Erythroblast (primary cell): ENCODE measurements around the gene TMEM150C.

ENCODE experiments used
- DNase-seq, 2 experiments: peaks; one replicate each; lab custom pipeline; 2025; lab: John Stamatoyannopoulos, UW
- GATA1 ChIP-seq: IDR thresholded peaks from 2 replicates; pipeline ENCODE4 v1.6.1; 2011; ENCODE audit warnings: low read depth, mild to moderate bottlenecking, control low read depth, low read length, moderate library complexity
- POLR2A ChIP-seq: IDR thresholded peaks from 2 replicates; pipeline ENCODE4 v1.6.1; 2011; ENCODE audit warnings: mild to moderate bottlenecking, low read length

Gene TMEM150C

DNA sequence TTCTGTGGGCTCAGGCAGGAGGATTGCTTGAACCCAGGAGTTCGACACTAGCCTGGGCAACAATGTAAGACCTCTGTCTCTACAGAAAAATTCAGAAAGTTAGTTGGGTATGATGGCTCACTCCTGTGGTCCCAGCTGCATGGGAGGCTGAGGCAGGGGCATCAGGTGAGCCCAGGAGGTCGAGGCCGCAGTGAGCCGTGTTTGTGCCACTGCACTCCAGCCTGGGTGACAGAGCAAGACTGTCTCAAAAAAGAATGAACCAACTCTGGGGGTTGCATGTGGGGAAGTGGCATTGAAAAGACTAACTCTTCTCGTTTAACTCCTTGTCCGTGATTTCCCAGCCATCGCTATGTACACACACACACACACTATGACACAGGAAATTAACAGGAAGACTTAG, 104.5 kb downstream of the TMEM150C start:
- DNase-seq: no peak
- TF ChIP-seq POLR2A (no peak), GATA1 (no peak)

DNA sequence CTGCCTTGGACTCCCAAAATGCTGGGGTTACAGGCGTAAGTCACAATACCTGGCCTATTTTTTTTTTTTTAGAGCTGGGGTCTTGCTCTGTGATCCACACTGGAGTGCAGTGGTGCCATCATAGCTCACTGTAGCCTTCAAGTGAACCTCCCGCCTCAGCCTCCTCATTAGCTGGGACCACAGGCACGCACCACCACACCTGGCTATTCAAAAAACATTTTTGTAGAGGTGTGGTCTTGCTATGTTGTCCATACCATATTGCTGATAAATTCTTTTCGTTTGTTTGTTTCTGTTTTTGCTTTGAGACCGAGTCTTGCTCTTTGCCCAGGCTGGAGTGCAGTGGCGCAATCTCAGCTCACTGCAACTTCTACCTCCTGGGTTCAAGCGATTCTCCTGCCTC, 109.8 kb downstream of the TMEM150C start:
- TF ChIP-seq GATA1 (no peak), POLR2A (no peak)
- DNase-seq: no peak

DNA sequence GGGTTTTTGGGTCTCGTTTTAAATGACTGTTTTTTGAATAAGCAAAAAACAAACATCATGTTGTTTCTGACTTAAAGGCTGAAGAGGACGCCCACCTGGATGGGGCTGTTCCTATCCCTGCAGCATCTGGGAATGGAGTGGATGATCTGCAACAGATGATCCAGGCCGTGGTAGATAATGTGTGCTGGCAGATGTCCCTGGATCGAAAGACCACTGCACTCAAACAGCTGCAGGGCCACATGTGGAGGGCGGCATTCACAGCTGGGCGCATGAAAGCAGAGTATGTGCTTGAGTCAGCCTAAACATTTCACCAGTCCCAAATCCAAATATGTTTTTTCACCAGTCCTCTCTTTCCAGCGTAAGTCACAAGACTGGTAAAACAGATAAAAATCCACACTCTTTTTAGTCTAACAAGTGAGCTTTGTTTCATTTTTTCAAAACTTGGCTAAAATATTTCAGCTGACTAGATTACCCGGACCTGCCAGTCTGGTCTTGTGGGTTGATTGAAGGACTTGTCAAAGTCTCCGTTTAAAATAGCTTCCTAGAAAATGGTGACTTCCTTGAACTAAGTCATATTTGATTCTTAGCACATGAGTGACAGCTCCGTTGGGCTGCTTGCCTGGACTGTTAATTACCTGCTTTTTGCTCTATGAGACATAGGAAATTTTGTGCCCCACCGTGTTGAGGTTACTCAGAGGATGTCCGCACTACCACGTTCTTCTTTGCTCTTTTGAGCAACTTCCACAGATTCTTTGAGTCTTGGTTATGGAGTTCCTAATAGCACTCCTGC, 110.6 kb downstream of the TMEM150C start:
- DNase-seq: no peak
- TF ChIP-seq GATA1 (no peak), POLR2A (no peak)

DNA sequence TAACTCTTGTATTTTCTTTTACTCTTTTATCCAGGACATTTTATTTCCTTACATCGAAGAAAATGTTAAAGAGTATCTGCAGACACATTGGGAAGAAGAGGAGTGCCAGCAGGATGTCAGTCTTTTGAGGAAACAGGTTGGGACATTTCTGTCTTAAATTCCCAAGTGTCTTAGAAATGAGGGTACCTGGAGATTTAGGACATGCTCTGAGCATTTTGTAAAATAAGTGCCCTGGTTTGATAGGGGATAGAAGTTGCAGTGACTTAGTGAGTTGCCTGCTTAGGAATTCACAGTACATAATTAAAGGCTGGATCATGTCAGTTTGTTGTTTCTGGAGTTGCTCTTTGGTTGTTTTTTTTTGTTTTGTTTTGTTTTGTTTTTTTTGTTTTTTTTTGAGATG, 113.9 kb downstream of the TMEM150C start:
- TF ChIP-seq GATA1 (no peak), POLR2A (no peak)
- DNase-seq: no peak

DNA sequence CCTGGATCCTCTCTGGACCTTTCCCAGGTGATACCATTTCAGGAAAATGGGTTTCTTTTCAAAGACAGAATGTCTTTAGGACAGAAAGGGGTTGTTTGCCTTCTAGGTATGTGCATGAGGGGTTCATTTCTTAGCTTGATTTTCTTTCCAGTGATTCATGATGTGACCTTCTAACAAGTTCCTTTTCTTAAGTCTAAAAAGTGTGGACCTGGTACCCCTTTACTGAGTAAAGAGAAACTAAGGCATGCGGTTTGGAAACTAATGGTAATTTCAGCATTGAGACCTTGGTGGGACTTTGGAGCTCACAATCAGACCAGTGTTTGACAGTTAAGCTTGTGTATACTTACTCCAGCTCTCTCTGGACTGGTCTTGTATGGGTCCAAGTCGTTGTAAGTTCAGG, 122.7 kb downstream of the TMEM150C start:
- TF ChIP-seq GATA1 (no peak), POLR2A (no peak)
- no peak for DNase-seq

DNA sequence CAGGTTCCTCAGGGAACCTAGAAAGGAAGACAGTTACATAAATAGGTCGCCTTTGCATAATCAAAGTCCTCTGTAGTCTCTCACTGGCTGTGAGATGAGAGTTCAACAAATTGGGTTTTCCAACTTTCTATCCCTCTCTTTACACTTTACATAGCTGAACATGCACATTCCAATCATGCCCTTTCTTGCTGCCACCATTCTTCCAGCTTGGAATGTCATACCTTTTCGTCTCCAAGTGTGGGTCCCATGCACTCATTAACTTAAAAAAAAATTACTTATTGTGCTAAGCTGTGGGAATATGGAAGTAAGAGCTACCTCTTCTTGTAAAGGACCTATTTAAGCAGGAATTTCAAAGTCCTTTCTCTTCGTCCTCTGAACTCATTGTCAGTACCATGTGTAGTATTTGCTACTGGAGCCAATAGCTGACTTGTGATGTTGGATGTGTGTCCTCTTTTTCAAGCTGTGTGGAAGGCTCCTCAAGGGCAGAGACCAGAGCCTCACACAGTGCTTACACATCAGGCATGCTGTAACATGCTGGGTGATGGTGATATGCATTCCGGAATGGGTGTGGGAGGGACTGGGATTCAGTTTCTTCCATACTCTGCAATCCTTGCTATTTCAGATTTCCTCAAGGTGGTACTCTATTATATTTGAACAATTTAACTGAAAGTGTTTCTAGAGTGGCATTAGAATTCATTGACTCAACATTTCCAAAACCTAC, 124.3 kb downstream of the TMEM150C start:
- no peak for DNase-seq
- TF ChIP-seq POLR2A (no peak), GATA1 (no peak)

DNA sequence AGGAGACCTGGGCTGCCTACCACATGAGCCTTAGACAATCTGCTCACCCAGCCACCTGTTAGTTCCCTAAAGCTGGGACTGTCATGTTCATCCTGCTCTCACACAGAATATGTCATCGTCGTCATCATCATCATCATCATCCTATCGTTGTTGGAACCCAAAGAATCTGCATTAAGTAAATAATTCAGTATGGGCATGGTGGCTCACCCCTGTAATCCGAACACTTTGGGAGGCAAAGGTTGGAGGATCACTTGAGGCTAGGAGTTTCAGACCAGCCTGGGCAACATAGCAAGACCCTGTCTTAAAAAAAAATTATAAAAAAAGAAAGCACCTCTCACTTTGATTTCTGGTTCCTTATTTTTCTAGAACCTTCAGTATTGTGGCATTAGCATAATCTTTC, 125.0 kb downstream of the TMEM150C start:
- TF ChIP-seq POLR2A (no peak), GATA1 (no peak)

DNA sequence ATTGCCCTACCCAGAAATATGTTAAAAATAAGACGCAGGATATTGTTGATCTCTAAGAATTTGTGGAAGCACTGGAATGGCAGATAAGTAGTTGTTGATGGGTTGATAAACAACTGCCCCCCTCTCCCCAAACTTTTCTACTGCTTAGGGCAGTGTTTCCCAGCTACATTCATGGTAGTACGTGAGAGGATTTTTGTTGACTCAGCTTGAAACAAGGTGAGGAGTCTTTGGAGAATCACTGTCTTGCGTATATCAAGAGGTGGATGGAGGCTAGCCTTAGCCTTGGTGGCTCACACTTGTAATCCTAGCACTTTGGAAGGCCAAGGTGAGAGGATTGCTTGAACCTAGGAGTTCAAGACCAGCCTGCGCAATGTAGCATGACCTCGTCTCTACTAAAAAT, 125.7 kb downstream of the TMEM150C start:
- no peak for DNase-seq
- TF ChIP-seq GATA1 (no peak), POLR2A (no peak)

More for the DNA sequence above, 125.0 kb downstream of the TMEM150C start:
- DNase-seq: no peak

DNA sequence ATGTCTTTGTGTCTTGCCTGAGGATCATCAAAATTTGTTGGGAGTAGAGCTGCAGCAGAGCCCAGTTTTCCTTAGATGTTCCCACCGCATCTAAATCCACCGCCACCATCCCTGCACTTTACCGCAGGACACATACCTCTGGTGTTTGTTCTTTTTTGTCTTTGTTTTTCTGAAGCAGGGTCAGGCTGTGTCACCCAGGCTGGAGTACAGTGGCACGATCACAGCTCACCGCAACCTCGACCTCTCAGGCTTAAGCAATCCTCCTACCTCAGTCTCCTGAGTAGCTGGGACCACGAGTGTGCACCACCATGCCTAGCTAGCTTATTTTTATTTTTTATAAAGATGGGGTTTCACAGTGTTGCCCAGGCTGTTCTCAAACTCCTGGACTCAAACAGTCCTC, 126.8 kb downstream of the TMEM150C start:
- no peak for DNase-seq
- TF ChIP-seq POLR2A (no peak), GATA1 (no peak)

DNA sequence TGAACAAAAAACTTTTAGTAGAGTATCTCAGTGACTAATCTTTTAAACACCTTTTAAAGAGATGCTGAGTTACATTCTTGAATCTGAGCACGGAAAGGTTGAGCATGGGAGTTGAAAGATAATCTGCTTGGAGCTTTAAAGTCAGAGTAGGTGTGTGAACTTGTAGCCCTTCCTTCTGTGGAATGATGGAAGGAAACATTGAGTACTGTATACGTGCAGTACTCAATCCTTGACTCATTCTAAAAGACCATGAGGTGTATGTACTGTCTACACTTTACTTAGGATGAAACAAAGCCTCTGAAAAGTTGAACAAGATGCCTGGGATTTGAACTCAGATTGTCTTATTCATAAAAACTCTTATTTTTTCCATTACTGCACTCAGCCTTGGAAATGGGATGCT, 128.0 kb downstream of the TMEM150C start:
- no peak for DNase-seq
- TF ChIP-seq POLR2A (no peak), GATA1 (no peak)
